Fibroblast of lung (primary cell): ENCODE data around the gene CFAP53.

Experiments
- EZH2 ChIP-seq: IDR thresholded peaks from 2 replicates; pipeline ENCODE4 v1.5.1; 2012; ENCODE audit warnings: low read length, control low read depth, mild to moderate bottlenecking; ENCODE audit errors: missing control alignments
- TF ChIP-seq, protein P1 (sequence below), 2 donors: IDR thresholded peaks in 1 of 2; conservative IDR thresholded peaks in 1 of 2; 1 replicate in 1 of 2; 2 replicates in 1 of 2; pipeline ENCODE4 v1.5.1; 2011 to 2012; ENCODE audit warnings: low read length in 2 of 2, control low read depth in 1 of 2, inconsistent platforms in 1 of 2, low read depth in 1 of 2, mild to moderate bottlenecking in 1 of 2

DNA sequence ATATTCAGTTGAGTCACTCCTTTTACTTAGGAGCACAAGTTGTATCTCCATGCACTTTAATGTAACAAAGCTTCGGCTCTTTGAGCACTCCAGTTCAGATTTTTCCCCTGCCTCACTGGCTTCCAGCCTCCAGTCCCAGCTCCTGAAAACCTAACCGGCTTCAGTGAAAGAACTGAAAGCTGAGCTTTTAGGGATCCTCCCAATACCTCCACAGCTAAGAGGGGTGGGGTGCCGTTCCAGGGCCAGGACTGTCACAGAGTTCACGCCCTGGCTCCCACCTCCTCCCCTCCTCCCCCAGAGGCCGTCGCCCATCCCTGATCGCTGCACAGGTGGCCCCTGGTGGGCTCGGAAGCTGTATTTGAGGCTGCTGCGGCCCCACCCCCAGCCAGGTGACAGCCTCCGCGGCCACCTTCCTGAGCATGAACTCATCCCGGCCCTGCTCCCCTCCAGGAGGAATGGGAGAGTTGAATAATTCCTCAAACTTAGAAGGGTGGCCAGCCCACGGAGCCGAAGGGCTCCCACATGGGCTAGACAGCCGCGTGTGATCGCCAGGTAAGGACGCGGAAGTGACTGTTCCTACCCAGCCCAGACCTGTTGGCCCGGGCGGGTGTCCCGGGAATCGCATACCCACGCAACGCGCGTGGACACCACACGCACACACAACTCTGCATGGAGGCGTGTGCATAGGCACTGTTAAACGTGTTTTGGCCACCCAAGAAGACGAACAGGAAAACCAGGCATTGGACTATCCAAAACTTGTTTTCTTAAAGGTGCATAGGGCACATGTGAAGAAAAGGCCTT, 73.1 kb downstream of the CFAP53 start:
- TF ChIP-seq, protein P1, sequence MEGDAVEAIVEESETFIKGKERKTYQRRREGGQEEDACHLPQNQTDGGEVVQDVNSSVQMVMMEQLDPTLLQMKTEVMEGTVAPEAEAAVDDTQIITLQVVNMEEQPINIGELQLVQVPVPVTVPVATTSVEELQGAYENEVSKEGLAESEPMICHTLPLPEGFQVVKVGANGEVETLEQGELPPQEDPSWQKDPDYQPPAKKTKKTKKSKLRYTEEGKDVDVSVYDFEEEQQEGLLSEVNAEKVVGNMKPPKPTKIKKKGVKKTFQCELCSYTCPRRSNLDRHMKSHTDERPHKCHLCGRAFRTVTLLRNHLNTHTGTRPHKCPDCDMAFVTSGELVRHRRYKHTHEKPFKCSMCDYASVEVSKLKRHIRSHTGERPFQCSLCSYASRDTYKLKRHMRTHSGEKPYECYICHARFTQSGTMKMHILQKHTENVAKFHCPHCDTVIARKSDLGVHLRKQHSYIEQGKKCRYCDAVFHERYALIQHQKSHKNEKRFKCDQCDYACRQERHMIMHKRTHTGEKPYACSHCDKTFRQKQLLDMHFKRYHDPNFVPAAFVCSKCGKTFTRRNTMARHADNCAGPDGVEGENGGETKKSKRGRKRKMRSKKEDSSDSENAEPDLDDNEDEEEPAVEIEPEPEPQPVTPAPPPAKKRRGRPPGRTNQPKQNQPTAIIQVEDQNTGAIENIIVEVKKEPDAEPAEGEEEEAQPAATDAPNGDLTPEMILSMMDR (conservative IDR thresholded peaks at IDR 0.05 in 1 of 2, IDR thresholded peaks at IDR 0.05 in 1 of 2; ENCODE audit: low read depth in 1 of 2, low read length in 2 of 2), result no peak
- TF ChIP-seq EZH2, result no peak
